NK-92 (cell line): ENCODE results near the gene LRRC58.
"Not testable (repeated sequence)": the region's sequence is repeated elsewhere in the genome, so short reads cannot be mapped to it uniquely, and the experiment has no call there.

Source experiments
- DNase-seq: peaks from one replicate; lab custom pipeline; 2025; ENCODE audit not compliant: unreplicated experiment; lab: John Stamatoyannopoulos, UW

LRRC58 gene

DNA sequence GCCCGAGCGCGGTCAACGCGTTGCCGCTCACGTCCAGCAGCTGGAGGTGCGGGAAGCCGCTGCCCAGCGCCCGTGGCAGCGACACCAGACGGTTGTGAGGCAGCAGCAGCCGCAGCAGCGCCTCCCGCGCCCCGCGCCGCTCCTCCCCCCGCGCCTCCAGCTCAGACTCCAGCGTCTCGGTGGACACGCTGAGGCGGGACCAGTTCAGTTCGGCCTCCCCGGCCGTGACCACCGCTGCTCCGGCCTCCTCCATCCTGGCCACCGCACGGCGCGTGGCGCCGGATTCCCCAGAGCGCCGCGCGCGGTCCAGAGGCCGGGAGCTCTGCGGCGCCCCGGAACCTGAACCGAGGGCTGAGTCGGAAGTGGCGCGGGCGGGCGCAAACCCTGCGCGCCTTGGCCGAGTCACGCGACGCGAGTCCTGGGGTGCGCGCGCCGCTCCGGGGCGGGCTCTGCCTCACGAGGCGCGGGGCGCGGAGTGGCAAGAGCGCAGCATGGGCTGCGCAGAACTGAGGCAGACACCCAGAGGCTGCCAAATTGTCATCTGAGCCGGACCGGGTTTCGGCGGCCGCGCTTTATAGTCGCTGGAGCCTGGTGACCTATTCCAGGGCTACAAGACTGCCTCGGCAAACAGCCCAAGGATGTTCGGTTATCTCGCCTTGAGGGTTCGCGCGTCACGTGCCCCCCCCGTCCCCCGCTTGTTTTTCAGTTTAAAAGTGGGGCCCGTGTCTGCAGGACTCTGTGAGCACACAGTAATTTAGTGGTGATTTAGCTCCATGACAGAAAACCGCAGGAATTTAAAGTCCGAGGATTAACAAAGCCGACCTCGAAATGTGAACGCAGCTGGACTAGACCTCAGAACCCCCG, at the start of gene LRRC58:
Gene LRRC58, minus strand, starts transcription at position 364 of the 864 bp plus-strand sequence. Its CDS starts 111 bp downstream, at position 253.
- DNase-seq, result peak; percentile 50

DNA sequence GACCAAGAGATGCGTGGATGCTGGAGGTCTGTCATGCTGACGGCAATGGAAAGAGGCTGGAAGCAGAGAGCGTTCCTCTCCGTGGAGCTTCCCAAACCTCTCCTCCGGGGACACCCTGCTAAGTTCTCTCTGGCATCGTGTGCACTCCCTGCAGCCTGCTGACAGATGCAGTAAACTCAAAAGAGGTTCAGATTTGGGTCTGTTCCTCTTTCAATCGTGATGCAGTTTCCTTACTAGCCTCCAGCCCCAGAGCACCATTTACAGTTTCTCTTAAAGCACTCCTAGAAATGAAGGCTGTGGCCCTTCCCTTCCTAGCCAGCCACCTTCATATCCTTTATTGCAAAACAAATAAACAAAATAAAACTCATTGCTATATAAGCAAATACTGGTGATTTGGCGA, 47.3 kb upstream of the LRRC58 start:
- DNase-seq, result no peak

DNA sequence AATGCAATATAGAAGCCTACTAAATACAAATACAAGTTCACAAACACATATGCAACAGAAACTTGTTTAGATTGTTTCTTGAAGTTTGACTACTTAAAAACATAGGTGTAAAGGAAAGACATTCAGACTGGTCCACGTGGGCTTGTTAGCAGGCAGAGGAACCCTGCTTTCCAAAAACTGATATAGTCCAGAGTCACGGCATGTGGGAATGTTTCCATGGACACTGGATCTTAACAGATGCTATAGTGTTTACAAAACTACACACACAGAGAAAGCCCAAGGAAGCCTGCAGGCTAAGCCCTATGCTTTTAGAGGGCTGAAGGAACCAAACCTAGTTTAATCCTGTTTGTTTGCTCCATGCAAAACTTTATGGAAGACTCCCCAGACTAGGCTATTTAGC, 45.2 kb upstream of the LRRC58 start:
- no peak for DNase-seq

DNA sequence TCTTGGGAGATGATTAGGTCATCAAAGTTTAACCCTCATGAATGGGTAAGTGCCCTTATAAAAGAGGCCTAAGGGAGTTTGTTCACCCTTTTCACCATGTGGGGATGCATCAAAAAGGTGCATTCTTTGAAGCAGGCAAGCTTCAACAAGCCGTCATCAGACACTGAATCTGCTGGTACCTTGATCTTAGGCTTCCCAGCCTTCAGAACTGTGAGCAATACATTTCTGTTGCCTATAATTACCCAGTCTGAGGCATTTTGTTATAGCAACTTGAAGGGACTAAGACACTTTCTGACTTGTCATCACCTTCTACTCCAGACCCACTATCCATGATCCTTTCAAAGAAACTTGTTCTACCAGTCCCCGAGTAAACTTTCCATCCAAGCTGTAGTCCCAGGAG, 44.6 kb upstream of the LRRC58 start:
- DNase-seq, result no peak

DNA sequence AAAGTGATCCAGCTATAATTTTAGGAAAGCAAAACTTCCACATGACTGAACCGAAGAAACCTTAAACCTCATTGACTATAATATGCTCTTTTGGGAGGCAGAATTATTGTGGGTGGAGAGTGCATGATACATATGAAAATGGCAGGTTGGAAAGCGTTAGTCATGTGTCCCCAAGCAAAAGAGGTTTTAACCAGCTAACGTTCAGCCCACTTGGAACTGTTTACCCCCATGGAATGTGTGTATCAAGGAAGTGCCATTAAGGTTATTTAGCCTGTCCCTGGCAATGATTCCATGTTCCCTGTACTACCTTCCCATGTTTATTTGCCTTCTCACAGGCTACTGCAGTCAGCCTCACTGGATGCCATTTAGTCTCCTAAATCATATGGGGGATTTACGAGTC, 44.1 kb upstream of the LRRC58 start:
- DNase-seq, result no peak

DNA sequence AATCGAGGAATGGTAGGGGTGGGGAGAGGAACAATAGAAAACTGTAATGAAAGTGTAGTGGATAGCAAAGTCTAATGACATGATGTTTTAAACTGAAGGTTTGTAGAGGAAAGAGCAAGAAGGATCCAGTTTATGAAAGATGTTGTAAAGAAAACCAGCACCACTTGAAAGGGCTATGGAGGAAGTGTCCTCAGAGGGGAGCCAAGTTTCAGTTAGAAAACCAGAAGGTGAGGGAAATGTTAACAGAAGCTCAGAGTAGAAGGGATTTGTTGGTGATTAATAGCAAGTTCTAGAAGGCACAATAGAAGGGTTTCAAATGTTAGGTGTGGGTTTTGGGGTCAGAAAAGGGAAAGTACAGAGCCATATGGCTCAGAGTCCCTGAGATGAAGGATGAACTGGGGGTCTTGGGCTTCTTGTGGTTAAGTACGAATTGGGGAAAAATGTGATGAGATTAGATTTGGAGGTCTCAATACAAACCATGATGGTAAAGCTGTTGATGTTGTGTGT, 33.8 kb upstream of the LRRC58 start:
- DNase-seq, result no peak

DNA sequence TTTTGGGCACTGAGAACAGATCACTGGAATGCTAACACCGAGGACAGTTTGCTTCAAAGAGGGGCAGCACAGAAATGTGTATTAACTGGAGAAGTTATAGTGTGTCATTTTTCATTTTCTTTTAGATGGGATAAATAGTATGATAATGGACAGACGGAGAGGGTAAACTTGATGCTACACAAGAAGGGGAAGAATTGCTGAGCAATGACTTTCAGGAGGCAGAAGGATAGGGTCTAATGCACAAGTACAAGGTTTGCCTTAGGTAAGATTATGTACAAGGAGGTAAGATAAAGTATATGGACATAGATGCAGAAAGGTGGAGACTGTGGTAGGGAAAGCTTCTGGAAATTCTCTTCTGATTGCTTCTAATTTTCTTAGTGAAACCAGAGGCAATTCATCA, 32.3 kb upstream of the LRRC58 start:
- no peak for DNase-seq

DNA sequence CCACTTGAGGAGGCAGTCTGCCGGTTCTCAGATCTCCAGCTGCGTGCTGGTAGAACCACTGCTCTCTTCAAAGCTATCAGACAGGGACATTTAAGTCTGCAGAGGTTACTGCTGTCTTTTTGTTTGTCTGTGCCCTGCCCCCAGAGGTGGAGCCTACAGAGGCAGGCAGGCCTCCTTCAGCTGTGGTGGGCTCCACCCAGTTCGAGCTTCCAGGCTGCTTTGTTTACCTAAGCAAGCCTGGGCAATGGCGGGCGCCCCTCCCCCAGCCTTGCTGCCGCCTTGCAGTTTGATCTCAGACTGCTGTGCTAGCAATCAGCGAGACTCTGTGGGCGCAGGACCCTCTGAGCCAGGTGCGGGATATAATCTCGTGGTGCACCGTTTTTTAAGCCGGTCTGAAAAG, 28.8 kb upstream of the LRRC58 start:
- not testable (repeated sequence) for DNase-seq

DNA sequence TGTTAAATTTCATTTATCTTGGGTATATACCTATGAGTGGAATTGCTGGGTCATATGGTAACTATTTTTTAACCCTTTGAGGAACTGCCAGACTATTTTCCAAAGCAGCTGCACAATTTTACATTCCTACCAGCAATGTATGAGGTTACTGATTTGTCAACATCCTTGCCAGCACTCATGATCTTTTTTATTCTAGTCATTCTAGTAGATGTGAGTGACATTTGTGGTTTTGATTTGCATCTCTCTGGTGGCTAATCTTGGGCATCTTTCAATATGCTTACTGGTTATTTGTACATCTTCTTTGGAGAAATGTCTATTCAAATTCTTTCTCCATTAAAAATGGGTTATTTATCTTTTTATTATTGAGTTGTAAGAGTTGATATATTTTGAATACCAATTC, 21.3 kb upstream of the LRRC58 start:
- DNase-seq, result no peak

DNA sequence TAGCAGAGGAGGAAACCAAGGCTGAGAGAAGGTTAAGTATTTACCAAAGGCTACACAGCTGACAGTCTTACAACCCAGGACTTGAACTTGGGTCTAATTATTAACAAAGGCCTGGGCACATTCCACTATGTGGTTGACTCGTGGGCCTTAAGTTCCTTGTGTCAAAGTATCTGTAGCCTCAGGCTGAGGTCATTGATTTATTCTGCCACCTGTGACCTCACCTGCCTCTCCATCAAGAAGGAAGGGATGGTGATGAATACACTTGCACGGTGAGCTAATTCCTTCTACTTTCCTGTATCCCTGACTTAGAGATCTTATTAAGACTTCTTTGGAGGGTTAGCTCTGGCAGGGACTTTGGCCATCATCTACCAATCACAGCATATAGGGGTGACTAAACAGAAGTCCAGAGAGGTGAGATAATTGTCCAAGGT, 19.9 kb upstream of the LRRC58 start:
- DNase-seq, result no peak

DNA sequence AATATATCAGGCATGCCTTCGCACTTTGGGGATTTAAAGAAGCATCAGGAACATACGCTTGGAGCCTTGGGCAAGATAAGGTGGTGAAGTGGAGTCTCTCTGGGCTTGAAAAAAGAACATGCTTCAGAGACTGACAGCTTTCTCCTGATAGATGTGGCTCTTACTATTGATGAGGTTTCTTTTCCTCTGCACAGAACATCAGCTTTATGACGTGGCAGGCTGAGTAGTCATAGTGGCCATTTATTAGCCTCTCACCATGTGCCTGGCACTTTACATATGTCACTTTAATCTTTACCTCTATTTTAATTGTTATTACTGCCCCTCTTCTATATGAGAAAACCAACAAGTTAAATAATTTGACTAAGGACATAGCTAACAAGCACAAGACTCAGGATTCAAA, 19.0 kb upstream of the LRRC58 start:
- no peak for DNase-seq

DNA sequence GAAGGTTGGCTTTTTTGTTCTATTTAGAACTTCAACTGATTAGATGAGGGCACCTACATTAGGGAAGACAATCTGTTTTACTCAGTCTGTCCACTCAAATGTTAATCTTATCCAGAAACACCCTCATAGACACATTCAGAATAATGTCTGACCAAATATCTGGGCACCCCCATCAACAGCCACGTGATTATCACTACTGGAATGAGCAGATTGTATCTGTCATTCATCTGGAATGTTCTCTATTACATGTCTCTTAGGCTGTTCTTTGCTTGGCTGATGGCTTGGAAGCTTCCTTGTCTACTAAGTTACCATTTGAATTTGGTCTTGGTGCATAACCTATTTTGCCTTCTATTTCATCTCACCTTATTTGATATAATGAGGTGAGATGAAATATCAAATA, 15.7 kb upstream of the LRRC58 start:
- DNase-seq, result no peak

DNA sequence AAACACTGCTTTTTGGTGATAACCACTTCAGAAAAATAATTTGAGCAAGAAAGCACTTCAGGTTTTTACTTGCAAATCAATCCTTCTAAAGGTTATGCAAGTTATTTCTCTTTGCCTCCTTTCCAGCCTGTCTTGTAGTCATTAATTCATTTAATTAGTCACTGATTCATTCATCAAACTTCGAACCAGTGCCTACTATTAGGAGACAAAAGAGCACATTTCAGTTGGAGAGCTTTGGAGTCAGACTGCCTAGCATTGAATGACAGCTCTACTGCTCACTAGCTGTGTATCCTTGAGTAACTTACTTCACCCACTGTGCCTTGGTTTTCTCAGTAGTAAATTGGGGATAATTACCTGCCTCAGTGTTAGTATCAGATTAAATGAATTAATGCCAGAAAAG, 14.9 kb upstream of the LRRC58 start:
- DNase-seq, result no peak

DNA sequence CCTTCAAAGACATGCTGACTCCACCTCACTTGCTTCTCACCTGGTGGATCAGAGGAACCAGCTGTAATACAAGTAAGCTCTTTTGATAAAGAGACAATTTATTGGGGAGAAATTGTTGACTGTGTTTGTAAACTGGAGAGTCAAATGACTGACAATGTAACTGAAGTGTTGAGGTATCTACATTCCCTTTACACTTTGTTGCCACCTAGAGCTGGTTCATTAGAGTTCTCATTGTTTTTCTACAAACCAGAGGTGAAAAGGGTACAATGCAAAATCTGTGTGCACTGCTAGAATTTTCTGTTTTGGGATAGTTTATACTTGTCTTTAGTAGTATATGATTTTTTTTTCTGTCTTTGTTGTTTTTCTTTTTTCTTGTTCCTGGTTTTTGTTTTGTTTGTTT, 8.7 kb upstream of the LRRC58 start:
- no peak for DNase-seq

DNA sequence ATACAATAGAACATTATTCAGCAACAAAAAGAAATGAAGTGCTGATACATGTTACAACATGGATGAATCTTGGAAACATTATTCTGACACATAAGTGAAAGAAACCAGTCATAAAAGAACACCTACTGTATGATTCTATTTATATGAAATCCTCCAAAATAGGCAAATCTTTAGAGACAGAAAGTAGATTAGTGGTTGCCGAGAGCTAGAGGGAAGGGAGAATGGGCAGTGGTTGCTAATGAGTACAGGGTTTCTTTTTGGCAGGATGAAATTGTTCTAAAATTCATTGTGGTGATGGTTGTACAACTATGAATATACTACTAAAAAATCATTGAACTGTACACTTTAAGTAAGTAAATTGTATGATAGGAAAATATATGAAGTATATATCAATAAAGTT, 6.3 kb upstream of the LRRC58 start:
- DNase-seq, result no peak

DNA sequence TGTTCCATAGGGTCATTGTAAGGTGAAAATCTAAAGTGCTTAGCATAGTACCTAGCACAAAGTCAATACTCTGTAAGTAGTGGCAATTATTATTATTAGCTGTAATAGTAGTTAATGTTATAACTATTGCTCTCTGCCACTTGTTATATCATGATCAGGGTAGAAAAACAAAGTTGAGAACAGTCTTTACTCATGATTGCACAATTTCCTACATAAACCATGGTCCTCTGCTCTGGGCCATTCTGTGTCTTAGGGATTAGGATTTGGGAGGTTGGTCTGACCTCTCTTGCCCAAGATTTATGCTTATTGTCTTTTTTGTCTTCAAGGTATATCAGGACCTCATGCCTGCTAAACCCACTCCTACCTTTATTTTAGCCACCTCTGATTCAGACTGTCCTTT, 4.3 kb upstream of the LRRC58 start:
- no peak for DNase-seq

DNA sequence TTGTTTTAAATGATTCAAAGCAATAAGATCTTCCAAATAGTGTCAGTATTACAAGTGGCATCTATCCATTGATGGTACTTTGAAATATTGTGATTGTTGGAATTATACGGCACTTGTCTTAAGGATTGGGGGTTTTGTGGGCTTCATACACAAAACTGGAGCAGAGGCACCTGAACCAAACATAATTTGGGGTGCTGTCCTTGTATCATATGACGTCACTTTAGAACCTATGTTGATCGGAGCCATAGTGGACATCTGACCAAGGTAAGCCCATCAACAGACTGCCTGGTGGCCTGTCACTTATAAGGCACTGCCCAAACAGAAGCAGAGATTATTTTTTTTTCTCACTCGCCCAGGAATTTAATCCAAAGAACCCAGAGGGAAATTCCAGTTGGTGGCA, 2.9 kb upstream of the LRRC58 start:
- no peak for DNase-seq

DNA sequence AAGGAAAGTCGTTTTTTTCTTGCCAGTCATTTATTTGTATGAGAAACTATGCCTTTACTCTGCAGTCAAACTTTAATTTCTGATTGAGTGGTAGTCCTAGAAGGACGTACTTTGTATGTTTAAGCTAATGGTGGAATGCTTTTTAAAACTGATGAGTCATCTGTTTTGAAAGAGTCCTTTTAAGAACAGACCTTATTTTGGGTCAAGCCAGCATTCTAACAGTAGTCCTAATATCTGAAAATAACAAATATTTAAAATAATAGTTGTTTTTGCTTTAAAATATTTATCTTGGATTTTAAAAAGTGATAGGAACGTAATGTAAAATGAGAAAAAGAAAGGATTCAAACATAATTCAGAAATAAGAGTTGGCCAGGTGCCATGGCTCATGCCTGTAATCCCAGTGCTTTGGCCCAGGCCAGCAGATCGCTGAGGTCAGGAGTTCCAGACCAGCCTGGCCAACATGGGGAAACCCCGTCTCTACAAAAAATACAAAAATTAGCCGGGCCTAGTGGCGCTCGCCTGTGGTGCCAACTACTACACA, 1.3 kb upstream of the LRRC58 start:
- DNase-seq, result no peak

DNA sequence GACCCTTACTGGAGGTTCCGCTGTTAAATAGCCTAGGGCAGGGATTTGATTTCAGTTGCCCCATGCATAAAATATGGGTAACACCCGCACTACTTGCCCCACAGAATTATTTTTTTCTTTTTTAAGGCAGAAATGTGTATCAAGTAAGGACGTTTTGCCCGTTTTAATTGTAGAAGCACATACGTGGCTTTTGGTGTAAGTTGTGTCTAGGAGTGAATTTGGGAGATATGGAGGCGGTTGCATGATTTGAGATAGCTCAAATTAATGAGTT, 636 bp upstream of the LRRC58 start:
- no peak for DNase-seq

DNA sequence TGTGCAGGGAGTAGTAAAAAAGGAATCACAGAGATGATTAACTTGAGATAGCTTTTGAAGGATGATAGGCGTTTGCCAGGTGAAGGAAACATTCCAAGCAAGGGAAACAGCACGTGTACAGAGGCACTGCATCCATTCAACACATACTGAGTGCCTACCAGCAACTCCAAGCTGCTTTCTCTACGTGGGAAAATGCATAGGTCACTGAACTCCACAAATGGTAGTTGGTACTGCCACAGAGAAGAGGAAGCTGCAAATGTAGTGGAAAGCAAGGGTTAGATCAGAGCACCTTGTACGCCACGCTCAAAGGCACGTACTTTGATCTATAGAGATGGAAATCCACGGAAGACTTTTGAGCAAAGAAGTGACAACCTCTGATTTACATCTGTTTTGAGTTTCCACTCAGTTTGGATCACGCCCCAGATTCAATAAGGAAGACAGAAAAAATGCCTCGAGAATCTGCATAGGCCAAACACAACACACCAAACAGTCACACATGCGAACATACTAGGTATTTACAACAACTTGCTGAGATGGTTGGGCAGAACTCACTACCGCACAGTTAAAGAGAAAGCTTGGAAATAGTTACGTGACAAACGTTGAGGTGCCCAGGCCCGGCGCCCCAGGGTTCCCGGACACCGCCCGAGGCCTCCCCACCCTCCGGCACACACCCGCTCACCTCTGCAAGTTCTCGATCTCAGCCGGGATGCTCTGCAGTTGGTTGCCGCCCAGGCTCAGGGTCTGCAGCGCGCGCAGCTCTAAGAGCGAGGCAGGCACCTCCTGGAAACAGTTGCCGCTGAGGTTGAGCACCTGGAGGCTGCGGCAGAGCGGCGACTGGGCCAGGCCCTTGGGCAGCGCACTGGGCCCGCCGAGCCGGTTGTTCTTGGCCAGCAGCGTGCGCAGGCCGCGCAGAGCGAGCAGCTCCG, 826 bp downstream of the LRRC58 start:
- no peak for DNase-seq

DNA sequence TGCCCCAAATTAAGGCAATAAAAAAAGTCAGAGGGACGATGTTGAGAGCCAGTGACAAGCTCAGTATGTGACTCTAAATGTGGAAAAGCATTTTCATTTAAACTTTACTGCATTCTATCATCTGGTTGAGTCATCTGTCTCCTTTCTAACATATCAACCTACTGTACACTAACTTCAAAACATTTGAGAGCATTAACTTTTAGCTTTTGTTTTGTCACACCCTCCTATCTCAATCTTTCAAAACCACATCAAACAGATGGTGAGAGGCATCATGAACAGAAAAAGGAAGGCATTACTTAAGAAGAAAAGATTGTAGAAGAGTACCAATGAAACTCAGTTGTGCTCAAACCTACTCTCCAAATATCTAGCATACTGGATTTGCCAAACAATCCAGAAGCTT, 4.8 kb downstream of the LRRC58 start:
- no peak for DNase-seq
